Choroid plexus epithelial cell (primary cell): Measurements from ENCODE around the gene COG5.

Source experiments
- DNase-seq: peaks from one replicate; pipeline ENCODE4 v3.0.0-alpha.2; 2010; ENCODE audit warnings: low read depth
- H3K4me3 ChIP-seq: 2 replicates; pipeline ENCODE4 v1.5.1; 2011; ENCODE audit warnings: low read depth, mild to moderate bottlenecking, control low read depth, low read length, moderate library complexity
- CTCF ChIP-seq: conservative IDR thresholded peaks from 2 replicates; pipeline ENCODE4 v1.5.1; 2011; ENCODE audit warnings: low read depth, mild to moderate bottlenecking, control low read depth, inconsistent platforms, low read length, moderate library complexity

The COG5 gene

GRCh38 chr7:107154826-107155225, 408.9 kb downstream of the COG5 start:
- no peak for DNase-seq
- no peak overlapping the region for H3K4me3 ChIP-seq
- no peak for TF ChIP-seq CTCF

- peak; percentile 70 for DNase-seq
- H3K4me3 ChIP-seq: no peak overlapping the region
- no peak for TF ChIP-seq CTCF
These were observed 411.7 kb downstream of the COG5 start for GRCh38 chr7:107152011-107152410.
